ENCODE measurements around the gene RBP5. TPM values are rescaled to one million over a fixed set of nuclear protein-coding genes. Genes with fewer than 3 reads are reported as not detected.

Gene RBP5
- total and polyA plus RNA-seq, 4 donors: 12.9 to 108 (median 63.6) TPM

DNA sequence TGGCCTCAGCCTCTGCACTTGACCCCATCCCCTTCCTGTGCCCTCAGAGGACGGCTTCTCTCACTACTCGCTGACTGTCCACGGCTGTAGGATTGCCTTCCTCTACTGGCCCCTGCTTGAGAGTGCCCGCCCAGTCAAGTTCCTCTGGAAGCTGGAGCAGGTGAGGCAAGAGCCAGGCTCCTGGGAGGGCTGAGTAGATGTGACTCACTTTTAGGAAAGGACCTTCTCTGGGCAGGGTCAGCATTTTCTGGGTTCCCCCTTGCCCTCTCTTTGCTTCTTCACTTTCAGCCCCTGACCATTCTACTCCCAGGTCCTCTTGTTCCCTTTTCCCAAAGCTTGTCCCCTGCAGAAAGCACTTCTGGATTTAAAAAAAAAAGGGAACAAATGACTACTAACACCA, 9.2 kb upstream of the RBP5 start:
- Histone ChIP-seq H3K27me3 (ENCODE audit: control insufficient read depth in 4 of 4, insufficient read depth in 4 of 4, low read length in 3 of 4) (no peaks in the 10 kb centered on the region), H3K27ac (ENCODE audit: low read depth in 1 of 2, low read length in 2 of 2) (no peak overlapping the region), H3K9me3 (ENCODE audit: control insufficient read depth in 4 of 4, low read length in 3 of 4) (no peaks in the 10 kb centered on the region), H3K4me3 (ENCODE audit: low read depth in 1 of 3, low read length in 3 of 3) (no peak overlapping the region), H3K4me1 (ENCODE audit: control insufficient read depth in 4 of 4, insufficient read depth in 4 of 4, low read length in 3 of 4) (peaks cover under 1 to 3% (median 2%) of the 10 kb centered on the region in 4 donors), H3K36me3 (ENCODE audit: control insufficient read depth in 4 of 4, insufficient read depth in 3 of 4, low read depth in 1 of 4, low read length in 3 of 4) (peaks cover 9 to 81% (median 45%) of the 10 kb centered on the region in 4 donors), H3K9ac (ENCODE audit: low read depth in 1 of 2, low read length in 2 of 2) (no peak overlapping the region)
- no peak for DNase-seq (ENCODE audit: low spot score)
- 79% methylated on average over 4 of the region's 4 CpGs for WGBS
- TF ChIP-seq JUND (IDR thresholded peaks at IDR 0.05): no peak
- TF ChIP-seq NR2F2 (IDR thresholded peaks at IDR 0.05): peak; percentile 45

DNA sequence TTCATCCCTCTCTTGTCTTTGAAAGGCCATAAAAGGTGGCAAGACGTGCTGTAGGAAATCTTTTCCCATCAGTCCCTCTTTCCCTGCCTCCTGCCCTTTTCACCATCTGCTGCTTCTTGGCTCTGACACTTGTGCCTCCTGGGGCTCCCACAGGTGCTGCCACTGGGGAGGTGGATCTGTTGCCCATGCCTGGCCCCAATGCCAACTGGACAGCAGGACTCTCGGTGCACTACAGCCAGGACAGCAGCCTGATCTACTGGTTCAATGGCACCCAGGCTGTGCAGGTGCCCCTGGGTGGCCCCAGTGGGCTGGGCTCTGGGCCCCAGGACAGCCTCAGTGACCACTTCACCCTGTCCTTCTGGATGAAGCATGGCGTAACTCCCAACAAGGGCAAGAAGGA, 8.0 kb upstream of the RBP5 start:
- Histone ChIP-seq H3K9me3 (ENCODE audit: control insufficient read depth in 4 of 4, low read length in 3 of 4) (no peaks in the 10 kb centered on the region), H3K27ac (ENCODE audit: low read depth in 1 of 2, low read length in 2 of 2) (no peak overlapping the region), H3K27me3 (ENCODE audit: control insufficient read depth in 4 of 4, insufficient read depth in 4 of 4, low read length in 3 of 4) (no peaks in the 10 kb centered on the region), H3K9ac (ENCODE audit: low read depth in 1 of 2, low read length in 2 of 2) (no peak overlapping the region), H3K36me3 (ENCODE audit: control insufficient read depth in 4 of 4, insufficient read depth in 3 of 4, low read depth in 1 of 4, low read length in 3 of 4) (peaks cover 9 to 72% (median 43%) of the 10 kb centered on the region in 4 donors), H3K4me1 (ENCODE audit: control insufficient read depth in 4 of 4, insufficient read depth in 4 of 4, low read length in 3 of 4) (peaks cover 0 to 8% (median 6%) of the 10 kb centered on the region in 4 donors), H3K4me3 (ENCODE audit: low read depth in 1 of 3, low read length in 3 of 3) (no peak overlapping the region)
- no peak for TF ChIP-seq FOXA1 (IDR thresholded peaks at IDR 0.05)
- TF ChIP-seq, protein P1, sequence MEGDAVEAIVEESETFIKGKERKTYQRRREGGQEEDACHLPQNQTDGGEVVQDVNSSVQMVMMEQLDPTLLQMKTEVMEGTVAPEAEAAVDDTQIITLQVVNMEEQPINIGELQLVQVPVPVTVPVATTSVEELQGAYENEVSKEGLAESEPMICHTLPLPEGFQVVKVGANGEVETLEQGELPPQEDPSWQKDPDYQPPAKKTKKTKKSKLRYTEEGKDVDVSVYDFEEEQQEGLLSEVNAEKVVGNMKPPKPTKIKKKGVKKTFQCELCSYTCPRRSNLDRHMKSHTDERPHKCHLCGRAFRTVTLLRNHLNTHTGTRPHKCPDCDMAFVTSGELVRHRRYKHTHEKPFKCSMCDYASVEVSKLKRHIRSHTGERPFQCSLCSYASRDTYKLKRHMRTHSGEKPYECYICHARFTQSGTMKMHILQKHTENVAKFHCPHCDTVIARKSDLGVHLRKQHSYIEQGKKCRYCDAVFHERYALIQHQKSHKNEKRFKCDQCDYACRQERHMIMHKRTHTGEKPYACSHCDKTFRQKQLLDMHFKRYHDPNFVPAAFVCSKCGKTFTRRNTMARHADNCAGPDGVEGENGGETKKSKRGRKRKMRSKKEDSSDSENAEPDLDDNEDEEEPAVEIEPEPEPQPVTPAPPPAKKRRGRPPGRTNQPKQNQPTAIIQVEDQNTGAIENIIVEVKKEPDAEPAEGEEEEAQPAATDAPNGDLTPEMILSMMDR (IDR thresholded peaks at IDR 0.05; ENCODE audit: low read depth, low read length, missing input control): no peak
- no peak for DNase-seq (ENCODE audit: low spot score)
- 99% methylated on average over 3 of the region's 3 CpGs for WGBS

DNA sequence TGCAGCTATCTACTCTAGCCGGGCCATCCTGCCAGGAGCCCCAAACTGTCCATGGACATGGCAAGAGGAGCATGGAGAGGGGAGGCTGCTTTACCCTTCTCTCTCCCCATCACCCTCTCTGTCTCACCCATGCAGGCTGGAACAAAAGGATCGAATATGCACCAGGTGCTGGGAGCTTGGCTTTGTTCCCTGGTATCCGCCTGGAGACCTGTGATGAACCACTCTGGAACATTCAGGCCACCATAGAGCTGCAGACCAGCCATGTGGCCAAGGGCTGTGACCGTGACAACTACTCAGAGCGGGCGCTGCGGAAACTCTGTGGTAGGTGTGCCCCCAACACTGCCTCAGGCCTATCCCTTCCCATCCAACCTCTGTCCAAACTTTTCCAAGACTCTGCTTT, 7.4 kb upstream of the RBP5 start:
- WGBS: 97% methylated on average over 7 of the region's 7 CpGs
- Histone ChIP-seq H3K4me1 (ENCODE audit: control insufficient read depth in 4 of 4, insufficient read depth in 4 of 4, low read length in 3 of 4) (peaks cover 0 to 14% (median 12%) of the 10 kb centered on the region in 4 donors), H3K36me3 (ENCODE audit: control insufficient read depth in 4 of 4, insufficient read depth in 3 of 4, low read depth in 1 of 4, low read length in 3 of 4) (peaks cover 9 to 66% (median 41%) of the 10 kb centered on the region in 4 donors), H3K9ac (ENCODE audit: low read depth in 1 of 2, low read length in 2 of 2) (no peak overlapping the region), H3K27ac (ENCODE audit: low read depth in 1 of 2, low read length in 2 of 2) (no peak overlapping the region), H3K9me3 (ENCODE audit: control insufficient read depth in 4 of 4, low read length in 3 of 4) (no peaks in the 10 kb centered on the region), H3K27me3 (ENCODE audit: control insufficient read depth in 4 of 4, insufficient read depth in 4 of 4, low read length in 3 of 4) (no peaks in the 10 kb centered on the region), H3K4me3 (ENCODE audit: low read depth in 1 of 3, low read length in 3 of 3) (no peak overlapping the region)
- no peak for DNase-seq (ENCODE audit: low spot score)
- TF ChIP-seq, protein P2, sequence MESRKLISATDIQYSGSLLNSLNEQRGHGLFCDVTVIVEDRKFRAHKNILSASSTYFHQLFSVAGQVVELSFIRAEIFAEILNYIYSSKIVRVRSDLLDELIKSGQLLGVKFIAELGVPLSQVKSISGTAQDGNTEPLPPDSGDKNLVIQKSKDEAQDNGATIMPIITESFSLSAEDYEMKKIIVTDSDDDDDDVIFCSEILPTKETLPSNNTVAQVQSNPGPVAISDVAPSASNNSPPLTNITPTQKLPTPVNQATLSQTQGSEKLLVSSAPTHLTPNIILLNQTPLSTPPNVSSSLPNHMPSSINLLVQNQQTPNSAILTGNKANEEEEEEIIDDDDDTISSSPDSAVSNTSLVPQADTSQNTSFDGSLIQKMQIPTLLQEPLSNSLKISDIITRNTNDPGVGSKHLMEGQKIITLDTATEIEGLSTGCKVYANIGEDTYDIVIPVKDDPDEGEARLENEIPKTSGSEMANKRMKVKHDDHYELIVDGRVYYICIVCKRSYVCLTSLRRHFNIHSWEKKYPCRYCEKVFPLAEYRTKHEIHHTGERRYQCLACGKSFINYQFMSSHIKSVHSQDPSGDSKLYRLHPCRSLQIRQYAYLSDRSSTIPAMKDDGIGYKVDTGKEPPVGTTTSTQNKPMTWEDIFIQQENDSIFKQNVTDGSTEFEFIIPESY (IDR thresholded peaks at IDR 0.05): no peak
- TF ChIP-seq, protein P3, sequence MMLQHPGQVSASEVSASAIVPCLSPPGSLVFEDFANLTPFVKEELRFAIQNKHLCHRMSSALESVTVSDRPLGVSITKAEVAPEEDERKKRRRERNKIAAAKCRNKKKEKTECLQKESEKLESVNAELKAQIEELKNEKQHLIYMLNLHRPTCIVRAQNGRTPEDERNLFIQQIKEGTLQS (IDR thresholded peaks at IDR 0.05): no peak
- TF ChIP-seq, protein P1 (IDR thresholded peaks at IDR 0.05; ENCODE audit: low read depth, low read length, missing input control): no peak
- TF ChIP-seq TAF1 (conservative IDR thresholded peaks at IDR 0.05) (no peak), NR2F2 (IDR thresholded peaks at IDR 0.05) (no peak), GABPA (IDR thresholded peaks at IDR 0.05 in 1 of 2, conservative IDR thresholded peaks at IDR 0.05 in 1 of 2) (no peak), EGR1 (IDR thresholded peaks at IDR 0.05; ENCODE audit: low read depth in 2 of 2) (no peak), RAD21 (IDR thresholded peaks at IDR 0.05) (no peak), YY1 (IDR thresholded peaks at IDR 0.05) (no peak), HNF4A (conservative IDR thresholded peaks at IDR 0.05) (no peak), JUND (IDR thresholded peaks at IDR 0.05) (no peak), HNF4G (IDR thresholded peaks at IDR 0.05) (no peak), RXRA (IDR thresholded peaks at IDR 0.05) (no peak)
- TF ChIP-seq, protein P4, sequence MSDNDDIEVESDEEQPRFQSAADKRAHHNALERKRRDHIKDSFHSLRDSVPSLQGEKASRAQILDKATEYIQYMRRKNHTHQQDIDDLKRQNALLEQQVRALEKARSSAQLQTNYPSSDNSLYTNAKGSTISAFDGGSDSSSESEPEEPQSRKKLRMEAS (IDR thresholded peaks at IDR 0.05): no peak

All from liver (tissue), 9 donors.